WERI-Rb-1 (cell line): ENCODE measurements around the gene MCF2L2.

Source experiments
- DNase-seq: peaks from one replicate; pipeline ENCODE4 v3.0.0-alpha.2; 2020
- H3K27ac ChIP-seq: fragments of 250-450 bp; sonication (Bioruptor Pico); 2 replicates; pipeline ENCODE4 v1.5.1; 2020; ENCODE audit warnings: mild to moderate bottlenecking, moderate library complexity
- H3K27me3 ChIP-seq: fragments of 250-450 bp; sonication (Bioruptor Pico); 2 replicates; pipeline ENCODE4 v1.5.1; 2021; ENCODE audit warnings: mild to moderate bottlenecking, low read depth, moderate library complexity; ENCODE audit not compliant: insufficient read depth, severe bottlenecking
- H3K36me3 ChIP-seq: fragments of 250-450 bp; sonication (Bioruptor Pico); 2 replicates; pipeline ENCODE4 v1.5.1; 2020; ENCODE audit warnings: mild to moderate bottlenecking, moderate library complexity
- H3K4me3 ChIP-seq: 2 replicates; pipeline ENCODE4 v1.5.1; 2011; ENCODE audit warnings: low read depth, mild to moderate bottlenecking, control low read depth, low read length
- H3K9me3 ChIP-seq: fragments of 250-450 bp; sonication (Bioruptor Pico); 2 replicates; pipeline ENCODE4 v1.5.1; 2021; ENCODE audit warnings: mild to moderate bottlenecking, moderate library complexity; ENCODE audit not compliant: severe bottlenecking
- CTCF ChIP-seq: IDR thresholded peaks from 2 replicates; pipeline ENCODE4 v1.5.1; 2011; ENCODE audit warnings: low read depth, mild to moderate bottlenecking, control low read depth, inconsistent platforms, low read length

Gene MCF2L2

GRCh38 chr3:183439515-183439914, 11.1 kb upstream of the MCF2L2 start:
- no peak for TF ChIP-seq CTCF
- DNase-seq = no peak
- H3K36me3 ChIP-seq = no peaks in the 10 kb centered on the region

GRCh38 chr3:183438735-183439134, 10.3 kb upstream of the MCF2L2 start:
- H3K27ac ChIP-seq = no peak overlapping the region
- peaks cover 2% of the 10 kb centered on the region for H3K9me3 ChIP-seq
- no peak overlapping the region for H3K4me3 ChIP-seq
- no peak for TF ChIP-seq CTCF
- no peaks in the 10 kb centered on the region for H3K36me3 ChIP-seq
- DNase-seq = no peak
- peaks cover 4% of the 10 kb centered on the region for H3K27me3 ChIP-seq

More at GRCh38 chr3:183439515-183439914, 11.1 kb upstream of the MCF2L2 start:
- Histone ChIP-seq H3K9me3 (peaks cover 5% of the 10 kb centered on the region), H3K27ac (no peak overlapping the region), H3K27me3 (no peaks in the 10 kb centered on the region), H3K4me3 (no peak overlapping the region)

- H3K27ac ChIP-seq = no peak overlapping the region
- H3K9me3 ChIP-seq = no peaks in the 10 kb centered on the region
- peaks cover 8% of the 10 kb centered on the region for H3K27me3 ChIP-seq
- TF ChIP-seq CTCF = no peak
- no peak for DNase-seq
- H3K36me3 ChIP-seq = no peaks in the 10 kb centered on the region
- no peak overlapping the region for H3K4me3 ChIP-seq
Measured at GRCh38 chr3:183437666-183438564, 9.5 kb upstream of the MCF2L2 start.

- Histone ChIP-seq H3K36me3 (no peaks in the 10 kb centered on the region), H3K4me3 (no peak overlapping the region), H3K27me3 (peaks cover 8% of the 10 kb centered on the region), H3K27ac (no peak overlapping the region), H3K9me3 (no peaks in the 10 kb centered on the region)
- peak; percentile 40 for DNase-seq
- TF ChIP-seq CTCF = no peak
Measured at GRCh38 chr3:183437061-183437460, 8.6 kb upstream of the MCF2L2 start.

- no peak for TF ChIP-seq CTCF
- Histone ChIP-seq H3K36me3 (no peaks in the 10 kb centered on the region), H3K9me3 (no peaks in the 10 kb centered on the region), H3K27ac (no peak overlapping the region), H3K27me3 (peaks cover 8% of the 10 kb centered on the region), H3K4me3 (no peak overlapping the region)
- DNase-seq = no peak
Measured at GRCh38 chr3:183435661-183436060, 7.2 kb upstream of the MCF2L2 start.
